HL-60/S4 treated with phorbol 12-myristate 13-acetate at 8.2 ng/mL for 4 days and 3 days (cell line): ENCODE data around the gene RAX.

ENCODE experiments used
- in situ Hi-C: fragments of 300-500 bp; cut with MboI; formaldehyde crosslinking; loops from 2 replicates; pipeline ENCODE4 v1.15.0; 2022; ENCODE audit warnings: low sequenced_read_pairs

RAX gene

DNA sequence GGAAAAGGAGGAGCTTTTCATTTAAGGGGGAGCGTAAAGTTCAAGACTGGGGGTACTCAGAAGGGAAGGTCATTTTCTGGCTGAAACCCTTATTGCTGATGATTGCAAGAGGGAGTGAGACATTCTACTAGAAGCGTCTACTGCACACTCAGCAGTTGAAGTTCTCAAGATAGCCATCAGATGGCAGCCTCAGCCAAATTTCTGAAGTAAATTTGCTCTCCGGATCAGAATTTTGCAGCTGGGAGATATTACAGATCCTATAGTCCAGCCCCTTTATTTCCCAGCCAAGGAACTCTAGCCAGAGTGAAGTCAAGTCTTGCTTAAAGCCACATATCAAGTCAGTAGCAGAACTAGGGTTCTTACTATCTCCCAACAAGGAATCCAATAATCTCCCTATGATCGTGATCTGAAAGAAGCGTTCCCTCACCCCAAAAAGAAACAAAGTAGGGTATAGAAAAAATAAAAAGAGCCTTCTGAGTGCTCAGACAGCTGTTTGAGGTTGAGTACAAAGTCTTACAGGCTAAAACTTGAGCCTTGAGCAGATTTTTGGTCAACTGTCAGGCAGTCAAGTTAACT is 24.0 kb downstream of the RAX start:
- in situ Hi-C loops: no loop called here

- in situ Hi-C loops: no loop called here
Observed at GRCh38 chr18:59246796-59247195, 26.5 kb downstream of the RAX start.

DNA sequence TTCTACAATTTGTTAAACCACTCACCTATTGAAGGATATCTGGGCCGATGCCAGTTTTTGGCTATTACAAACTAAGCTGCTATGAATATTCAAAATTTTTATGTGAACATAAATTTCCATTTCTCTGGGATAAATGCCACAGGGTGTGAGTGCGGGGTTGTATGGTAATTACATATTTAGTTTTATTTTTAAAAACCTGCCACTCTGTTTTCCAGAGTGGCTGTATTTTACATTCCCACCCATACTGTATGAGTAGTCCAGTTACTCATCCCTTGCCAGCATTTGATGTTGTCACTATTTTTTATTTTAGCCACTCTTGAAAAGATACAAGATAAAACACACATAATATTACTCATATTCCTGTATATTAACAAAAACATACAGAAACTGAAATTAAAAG is 30.3 kb downstream of the RAX start:
- in situ Hi-C loops: no loop called here

DNA sequence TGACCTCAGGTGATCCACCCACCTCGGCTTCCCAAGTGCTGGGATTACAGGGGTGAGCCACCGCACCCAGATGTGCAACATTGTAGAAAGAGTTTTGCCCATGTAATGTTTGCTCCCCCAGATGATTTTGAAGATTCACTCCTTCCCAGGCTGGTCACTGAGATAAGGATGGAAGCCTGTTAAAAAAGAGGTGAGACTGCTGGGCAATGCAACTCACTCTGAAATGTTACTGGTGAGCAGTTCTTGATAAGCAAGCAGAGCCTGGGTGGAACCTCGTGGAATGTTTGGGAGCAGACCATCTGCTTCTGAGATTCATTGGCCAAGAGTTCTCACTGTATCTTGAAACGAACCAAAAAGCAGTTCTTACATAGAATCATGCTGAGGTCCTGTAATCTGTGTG is 33.6 kb downstream of the RAX start:
- in situ Hi-C loops: no loop called here

DNA sequence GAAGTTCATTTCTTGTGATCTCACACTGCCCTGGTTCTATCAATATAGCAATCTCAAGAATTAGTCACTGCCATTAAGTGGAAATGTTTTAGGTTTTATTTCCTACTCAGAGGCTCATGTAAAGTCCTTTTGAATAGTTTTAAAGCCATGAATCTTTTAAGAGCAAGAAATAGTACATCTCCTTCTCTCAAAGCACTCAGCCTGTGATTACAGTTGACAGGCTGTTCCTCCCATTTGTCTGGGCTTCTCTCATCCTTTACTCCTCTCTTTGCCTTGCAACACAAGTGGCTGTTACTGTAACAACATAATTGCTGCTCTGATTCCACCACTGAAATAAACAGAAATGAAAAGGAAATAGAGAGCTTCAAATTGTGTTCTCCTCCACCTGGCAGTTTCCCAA is 34.9 kb downstream of the RAX start:
- in situ Hi-C loops: no loop called here

- in situ Hi-C loops: no loop called here
Observed at GRCh38 chr18:59233017-59233410, 40.2 kb downstream of the RAX start.

GRCh38 chr18:59232309-59233016 is 40.8 kb downstream of the RAX start:
- in situ Hi-C loops: no loop called here

DNA sequence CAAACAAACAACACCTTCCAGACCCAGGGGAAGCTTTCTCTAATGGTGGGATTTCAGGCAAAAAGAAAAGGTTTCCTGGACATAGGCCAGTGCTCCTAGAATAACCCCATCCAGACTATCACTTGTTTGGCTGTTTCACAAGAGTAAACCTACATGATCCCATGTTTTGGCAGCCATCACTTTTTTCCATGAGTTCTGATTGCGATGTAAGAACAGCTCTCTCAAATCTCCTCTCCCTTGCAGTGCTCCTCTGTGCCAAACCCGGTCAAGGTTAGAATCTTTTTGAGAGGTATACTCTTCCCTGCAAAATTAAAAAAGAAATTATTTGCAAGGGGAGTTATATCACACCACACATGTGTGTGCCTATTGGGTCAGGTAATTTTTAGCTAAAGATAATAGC is 41.4 kb downstream of the RAX start:
- in situ Hi-C loops: no loop called here

DNA sequence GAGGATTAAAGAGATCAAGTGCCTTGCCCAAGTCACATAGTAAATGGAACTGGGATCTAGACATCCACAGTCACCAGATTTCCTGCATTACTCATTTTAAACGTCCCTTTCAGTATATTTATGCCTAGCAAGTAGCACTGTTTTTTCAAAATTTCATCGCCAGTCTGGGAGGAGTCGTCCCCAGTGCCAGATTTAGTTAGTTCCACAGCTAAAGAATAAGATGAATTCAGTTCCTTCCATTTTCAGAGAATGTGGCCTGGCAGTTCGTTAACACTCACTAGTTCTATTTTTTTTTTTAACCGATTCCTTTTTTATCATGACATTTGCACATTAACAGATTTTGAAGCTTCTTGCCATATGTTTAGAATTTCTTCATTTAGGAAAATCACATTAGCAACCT is 42.1 kb downstream of the RAX start:
- in situ Hi-C loops: no loop called here

DNA sequence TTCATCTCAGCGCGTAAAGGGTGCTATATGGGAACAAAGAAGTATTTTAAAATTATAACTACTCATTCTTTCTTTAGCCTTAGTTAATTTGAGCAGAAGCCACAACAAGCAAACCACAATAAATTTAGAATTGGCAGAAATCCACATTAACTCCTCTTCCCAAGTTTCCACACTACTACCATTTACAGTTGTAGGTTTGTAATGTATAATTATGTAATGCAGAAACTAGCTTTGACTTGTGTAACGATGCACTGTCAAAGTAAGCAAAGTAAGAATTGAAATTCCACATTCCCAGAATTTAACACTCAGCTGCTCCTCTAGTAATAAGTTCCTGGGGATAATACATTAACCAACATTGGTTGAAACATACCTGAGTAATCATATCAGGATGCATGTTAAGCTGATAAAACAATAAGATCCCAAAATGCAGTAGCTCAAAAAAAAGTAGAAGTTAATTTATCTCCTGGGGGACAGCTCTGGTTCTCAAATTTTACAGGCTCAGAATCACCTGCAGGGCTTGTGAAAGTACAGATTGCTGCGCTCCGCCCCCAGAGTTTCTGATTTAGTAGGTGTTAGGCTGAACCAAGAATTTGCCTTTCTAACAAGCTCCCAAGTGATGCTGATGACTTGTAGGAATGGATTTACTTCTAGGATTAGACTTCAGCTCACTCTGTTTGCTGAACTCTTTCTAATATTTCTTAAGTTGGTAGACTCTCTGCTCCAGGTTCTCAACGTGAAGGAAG is 43.4 kb downstream of the RAX start:
- in situ Hi-C loops: no loop called here

- in situ Hi-C loops: no loop called here
Observed at GRCh38 chr18:59229191-59229590, 44.1 kb downstream of the RAX start.

GRCh38 chr18:59228351-59228750 is 44.9 kb downstream of the RAX start:
- in situ Hi-C loops: no loop called here

- in situ Hi-C loops: no loop called here
Observed at GRCh38 chr18:59222341-59222740, 50.9 kb downstream of the RAX start.

- in situ Hi-C loops: no loop called here
Observed at GRCh38 chr18:59220784-59221765, 52.2 kb downstream of the RAX start.

- in situ Hi-C loops: no loop called here
Observed at GRCh38 chr18:59220164-59220783, 53.0 kb downstream of the RAX start.

- in situ Hi-C loops: no loop called here
Observed at GRCh38 chr18:59219672-59220163, 53.5 kb downstream of the RAX start, which contains the start of gene GRP. GRP (plus strand) TSS chr18:59220158; CDS start chr18:59220266, 108 bp downstream.

DNA sequence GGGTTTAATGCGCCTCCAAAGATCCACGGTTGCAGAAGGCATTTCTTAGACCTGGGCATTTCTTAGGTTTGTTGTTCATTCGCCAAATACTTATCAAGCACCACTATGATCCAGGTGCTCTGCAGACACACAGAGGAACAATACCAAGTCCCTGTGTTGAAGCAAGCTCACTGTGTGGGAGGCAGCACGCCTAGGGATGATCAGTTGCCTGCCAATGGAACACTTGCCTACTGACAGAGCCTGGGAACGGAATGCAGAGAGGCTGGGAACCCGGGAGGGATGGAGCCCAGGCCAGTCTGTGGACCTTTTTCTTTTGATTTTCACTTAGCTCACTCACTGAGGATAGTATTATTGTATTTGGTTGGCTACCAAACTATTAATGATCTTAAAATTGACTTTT is 55.2 kb downstream of the RAX start:
- in situ Hi-C loops: no loop called here
